ES-I3 (cell line): Measurements from ENCODE around the gene FLYWCH2.
"Not testable (repeated sequence)": the region's sequence is repeated elsewhere in the genome, so short reads cannot be mapped to it uniquely, and the experiment has no call there.

Source experiments
- H3K36me3 ChIP-seq: 2 replicates; pipeline ENCODE4 v1.6.1; 2013; ENCODE audit warnings: mild to moderate bottlenecking, low read length, control low read depth, moderate library complexity; ENCODE audit not compliant: insufficient read depth
- H3K4me1 ChIP-seq: 2 replicates; pipeline ENCODE4 v1.6.1; 2013; ENCODE audit warnings: mild to moderate bottlenecking, control low read depth, low read length; ENCODE audit not compliant: insufficient read depth
- H3K9ac ChIP-seq: 2 replicates; pipeline ENCODE4 v1.6.1; 2013; ENCODE audit warnings: low read depth, mild to moderate bottlenecking, low read length, moderate library complexity
- H3K9me3 ChIP-seq: 2 replicates; pipeline ENCODE4 v1.6.1; 2013; ENCODE audit warnings: mild to moderate bottlenecking, low read length, moderate library complexity; ENCODE audit not compliant: control insufficient read depth, insufficient read depth

Gene FLYWCH2

DNA sequence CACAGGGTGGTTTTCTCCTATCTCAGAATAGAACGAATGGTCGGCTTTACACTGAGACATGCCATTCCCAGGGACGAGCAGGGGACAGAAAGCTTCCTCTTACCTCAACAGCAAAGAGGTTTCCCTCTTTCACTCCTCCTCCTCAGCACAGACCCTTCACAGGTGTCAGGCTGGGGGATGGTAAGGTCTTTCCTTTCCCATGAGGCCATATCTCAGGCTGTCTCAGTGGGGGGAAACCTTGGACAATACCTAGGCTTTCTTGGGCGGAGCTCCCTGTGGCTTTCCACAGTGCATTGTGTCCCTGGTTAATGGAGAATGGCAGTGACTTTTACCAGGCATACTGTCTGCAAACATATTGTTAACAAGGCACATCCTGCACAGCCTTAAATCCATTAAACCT, 45.1 kb downstream of the FLYWCH2 start:
- H3K4me1 ChIP-seq, H3K9me3 ChIP-seq, H3K36me3 ChIP-seq, H3K9ac ChIP-seq: not testable (repeated sequence)

DNA sequence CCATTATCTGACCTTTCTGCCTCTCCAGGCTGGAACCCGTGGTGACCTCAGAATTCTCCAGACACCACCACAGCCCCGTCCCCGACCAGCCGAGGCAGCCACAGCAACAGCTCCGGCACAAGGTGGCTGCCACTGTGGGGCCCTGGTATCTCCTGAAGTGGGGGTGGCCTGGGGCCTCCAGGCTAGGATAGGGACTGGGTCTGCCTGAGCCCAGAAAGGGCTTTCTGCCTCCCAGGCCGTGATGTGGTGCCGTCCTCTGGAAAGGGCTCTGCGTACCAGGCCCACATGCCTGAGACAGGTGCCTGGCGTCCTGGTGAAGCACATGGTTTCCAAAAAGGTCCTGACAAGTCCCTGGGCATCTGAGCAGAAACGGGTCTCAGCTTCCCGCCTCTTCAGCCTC, 45.8 kb downstream of the FLYWCH2 start:
- no peaks in the 10 kb centered on the region for H3K9me3 ChIP-seq
- H3K4me1 ChIP-seq: peaks cover 5% of the 10 kb centered on the region; the same call in 1 of the 2 replicates
- H3K36me3 ChIP-seq: no peaks in the 10 kb centered on the region
- no peak overlapping the region for H3K9ac ChIP-seq

DNA sequence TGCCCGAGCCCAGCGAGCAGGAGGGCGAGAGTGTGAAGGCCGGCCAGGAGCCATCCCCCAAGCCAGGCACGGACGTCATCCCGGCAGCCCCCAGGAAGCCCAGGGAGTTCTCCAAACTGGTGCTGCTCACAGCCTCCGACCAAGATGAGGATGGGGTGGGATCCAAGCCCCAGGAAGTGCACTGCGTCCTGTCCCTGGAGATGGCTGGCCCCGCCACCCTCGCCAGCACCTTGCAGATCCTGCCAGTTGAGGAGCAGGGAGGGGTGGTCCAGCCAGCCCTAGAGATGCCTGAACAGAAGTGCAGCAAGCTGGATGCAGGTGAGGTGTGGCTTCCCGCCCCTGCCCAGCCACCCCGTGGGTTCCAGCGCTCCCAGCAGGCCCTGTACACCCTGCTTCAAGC, 46.7 kb downstream of the FLYWCH2 start:
- Histone ChIP-seq H3K9me3 (no peaks in the 10 kb centered on the region), H3K4me1 (peaks cover 2% of the 10 kb centered on the region; the same call in 1 of the 2 replicates), H3K36me3 (no peaks in the 10 kb centered on the region), H3K9ac (no peak overlapping the region)

DNA sequence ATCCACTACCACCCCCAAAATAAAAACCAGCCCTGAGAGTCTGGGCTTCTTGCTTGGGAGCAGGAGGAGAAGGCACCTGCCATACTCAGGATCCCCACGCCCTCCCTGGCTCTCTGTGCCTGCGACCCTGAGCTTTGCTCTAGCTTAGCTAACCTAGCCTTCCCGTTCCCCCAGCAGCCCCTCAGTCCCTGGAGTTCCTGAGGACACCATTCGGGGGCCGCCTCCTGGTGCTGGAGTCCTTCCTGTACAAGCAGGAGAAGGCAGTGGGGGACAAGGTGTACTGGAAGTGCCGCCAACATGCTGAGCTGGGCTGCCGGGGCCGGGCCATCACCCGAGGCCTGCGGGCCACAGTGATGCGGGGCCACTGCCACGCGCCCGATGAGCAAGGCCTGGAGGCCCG, 47.2 kb downstream of the FLYWCH2 start:
- Histone ChIP-seq H3K4me1 (no peaks in the 10 kb centered on the region; the same call in 1 of the 2 replicates), H3K36me3 (no peaks in the 10 kb centered on the region), H3K9ac (no peak overlapping the region), H3K9me3 (no peaks in the 10 kb centered on the region)

DNA sequence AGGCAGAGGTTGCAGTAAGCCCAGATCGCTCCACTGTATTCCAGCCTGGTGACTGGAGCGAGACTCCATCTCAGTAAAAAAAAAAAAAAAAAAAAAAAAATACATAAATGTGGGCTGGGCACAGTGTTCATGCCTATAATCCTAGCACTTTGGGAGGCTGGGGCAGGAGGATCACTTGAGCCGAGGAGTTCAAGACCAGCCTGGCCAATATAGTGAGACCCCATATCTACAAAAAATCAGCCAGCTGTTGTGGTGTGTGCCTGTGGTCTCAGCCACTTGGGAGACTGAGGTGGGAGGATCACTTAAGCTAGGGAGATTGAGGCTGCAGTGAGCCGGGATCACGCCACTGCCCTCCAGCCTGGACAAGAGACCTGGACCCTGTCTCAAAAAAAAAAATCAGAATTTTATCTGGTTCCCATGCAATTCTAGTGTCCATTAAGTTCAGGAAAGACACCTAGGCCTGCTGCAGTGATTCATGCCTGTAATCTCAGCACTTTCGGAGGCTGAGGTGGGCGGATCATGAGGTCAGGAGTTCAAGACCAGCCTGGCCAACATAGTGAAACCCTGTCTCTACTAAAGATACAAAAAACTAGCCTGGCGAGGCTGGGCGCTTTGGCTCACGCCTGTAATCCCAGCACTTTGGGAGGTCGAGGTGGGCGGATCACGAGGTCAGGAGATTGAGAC, 48.4 kb downstream of the FLYWCH2 start:
- H3K9me3 ChIP-seq, H3K9ac ChIP-seq, H3K36me3 ChIP-seq, H3K4me1 ChIP-seq: not testable (repeated sequence)

DNA sequence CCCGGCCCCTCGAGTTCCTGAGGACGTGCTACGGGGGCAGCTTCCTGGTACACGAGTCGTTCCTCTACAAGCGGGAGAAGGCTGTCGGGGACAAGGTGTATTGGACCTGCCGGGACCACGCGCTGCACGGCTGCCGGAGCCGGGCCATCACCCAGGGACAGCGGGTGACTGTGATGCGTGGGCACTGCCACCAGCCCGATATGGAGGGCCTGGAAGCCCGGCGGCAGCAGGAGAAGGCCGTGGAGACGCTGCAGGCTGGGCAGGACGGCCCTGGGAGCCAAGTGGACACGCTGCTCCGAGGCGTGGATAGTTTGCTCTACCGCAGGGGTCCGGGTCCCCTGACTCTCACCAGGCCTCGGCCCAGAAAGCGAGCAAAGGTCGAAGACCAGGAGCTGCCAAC, 50.1 kb downstream of the FLYWCH2 start:
- H3K36me3 ChIP-seq: no peaks in the 10 kb centered on the region; the same call in 1 of the 2 replicates
- no peaks in the 10 kb centered on the region for H3K9me3 ChIP-seq
- H3K4me1 ChIP-seq: no peaks in the 10 kb centered on the region; the same call in 1 of the 2 replicates
- H3K9ac ChIP-seq: no peak overlapping the region

DNA sequence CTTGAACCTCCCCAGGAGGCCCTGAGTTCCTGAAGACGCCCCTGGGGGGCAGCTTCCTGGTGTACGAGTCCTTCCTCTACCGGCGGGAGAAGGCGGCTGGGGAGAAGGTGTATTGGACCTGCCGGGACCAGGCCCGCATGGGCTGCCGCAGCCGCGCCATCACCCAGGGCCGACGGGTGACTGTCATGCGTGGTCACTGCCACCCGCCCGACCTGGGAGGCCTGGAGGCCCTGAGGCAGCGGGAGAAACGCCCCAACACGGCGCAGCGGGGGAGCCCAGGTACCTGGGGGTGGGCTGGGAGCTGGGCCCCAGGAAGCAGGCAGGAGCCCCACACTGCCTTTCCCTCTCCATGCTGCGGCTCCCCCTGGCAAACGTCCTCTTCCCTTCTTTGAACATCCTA, 50.7 kb downstream of the FLYWCH2 start:
- Histone ChIP-seq H3K4me1 (no peaks in the 10 kb centered on the region), H3K36me3 (no peaks in the 10 kb centered on the region; the same call in 1 of the 2 replicates), H3K9me3 (no peaks in the 10 kb centered on the region), H3K9ac (no peak overlapping the region)

DNA sequence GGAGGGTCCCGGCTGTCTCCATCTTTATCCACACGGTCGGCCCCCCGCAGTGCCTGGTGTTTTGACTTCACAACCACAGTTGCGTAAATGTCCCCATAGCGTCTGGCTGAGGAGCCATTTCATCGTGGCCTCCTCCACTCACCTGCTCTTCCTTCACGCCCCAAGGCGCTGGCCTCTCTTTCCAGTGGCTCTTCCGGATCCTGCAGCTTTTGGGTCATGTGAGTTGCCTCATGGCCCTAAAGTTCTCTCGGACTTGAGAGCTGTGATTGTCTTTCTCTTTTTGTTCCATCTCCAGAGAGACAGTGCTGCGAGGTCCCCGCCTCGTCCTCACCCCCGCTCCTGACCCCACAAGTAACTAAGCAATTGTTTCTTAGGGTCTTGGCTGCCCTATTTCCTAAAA, 51.4 kb downstream of the FLYWCH2 start:
- Histone ChIP-seq H3K9me3 (no peaks in the 10 kb centered on the region), H3K36me3 (no peaks in the 10 kb centered on the region; the same call in none of the 2 replicates), H3K9ac (no peak overlapping the region), H3K4me1 (no peaks in the 10 kb centered on the region)

DNA sequence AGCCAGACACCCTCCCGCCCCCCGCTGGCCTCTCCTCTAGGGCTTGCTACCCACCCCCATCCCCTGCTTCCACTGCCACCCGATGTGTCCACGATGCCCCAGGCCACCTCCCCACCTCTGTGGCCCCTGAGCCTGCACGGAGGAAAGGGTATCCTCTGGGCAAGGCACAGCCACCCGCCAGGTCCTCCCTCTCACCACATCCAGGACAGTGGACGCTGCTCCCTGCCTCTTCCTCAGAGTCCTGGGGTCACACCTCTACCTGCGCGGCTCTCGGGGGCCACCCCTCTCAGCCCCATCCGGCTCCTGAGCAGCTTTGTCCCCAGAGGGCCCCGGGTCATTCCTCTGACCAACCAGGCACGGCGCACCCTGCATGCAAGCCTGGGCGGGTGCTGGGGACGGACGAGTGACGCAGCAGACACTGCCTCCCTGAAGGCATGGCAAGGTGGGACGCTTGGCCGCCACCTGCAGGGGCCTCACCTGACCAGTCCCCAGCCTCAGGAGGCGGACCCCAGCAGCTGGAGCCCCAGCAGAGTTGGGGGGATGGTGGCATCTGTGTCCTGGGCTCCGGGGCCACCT, 53.5 kb downstream of the FLYWCH2 start:
- H3K4me1 ChIP-seq: no peaks in the 10 kb centered on the region
- peaks cover 8% of the 10 kb centered on the region for H3K36me3 ChIP-seq
- H3K9ac ChIP-seq: no peak overlapping the region
- H3K9me3 ChIP-seq: no peaks in the 10 kb centered on the region

DNA sequence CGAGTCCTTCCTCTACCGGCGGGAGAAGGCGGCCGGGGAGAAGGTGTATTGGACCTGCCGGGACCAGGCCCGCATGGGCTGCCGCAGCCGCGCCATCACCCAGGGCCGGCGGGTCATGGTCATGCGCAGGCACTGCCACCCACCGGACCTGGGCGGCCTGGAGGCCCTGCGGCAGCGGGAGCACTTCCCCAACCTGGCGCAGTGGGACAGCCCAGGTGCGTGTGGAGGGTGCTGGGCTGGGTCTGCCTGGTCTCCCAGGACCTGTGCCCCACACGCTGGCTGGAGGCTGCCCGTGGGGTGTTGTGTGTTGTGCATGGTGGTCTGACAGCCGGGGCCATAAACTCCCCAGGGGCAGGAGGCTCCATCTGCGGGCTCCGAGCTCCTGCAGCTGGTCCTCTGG, 54.2 kb downstream of the FLYWCH2 start:
- H3K4me1 ChIP-seq: no peaks in the 10 kb centered on the region
- peaks cover 8% of the 10 kb centered on the region for H3K36me3 ChIP-seq
- H3K9ac ChIP-seq: no peak overlapping the region
- no peaks in the 10 kb centered on the region for H3K9me3 ChIP-seq

DNA sequence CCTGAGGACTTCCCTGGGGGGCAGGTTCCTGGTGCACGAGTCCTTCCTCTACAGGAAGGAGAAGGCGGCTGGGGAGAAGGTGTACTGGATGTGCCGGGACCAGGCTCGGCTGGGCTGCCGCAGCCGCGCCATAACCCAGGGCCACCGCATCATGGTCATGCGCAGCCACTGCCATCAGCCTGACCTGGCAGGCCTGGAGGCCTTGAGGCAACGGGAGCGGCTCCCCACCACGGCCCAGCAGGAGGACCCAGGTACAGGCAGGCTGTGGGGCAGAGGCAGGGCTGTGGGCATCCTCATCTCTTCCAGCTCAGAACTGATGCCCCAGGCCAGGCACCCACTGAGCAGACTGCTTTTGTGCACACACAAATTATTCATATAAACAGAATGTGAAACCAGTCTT, 55.2 kb downstream of the FLYWCH2 start:
- Histone ChIP-seq H3K9me3 (no peaks in the 10 kb centered on the region), H3K9ac (no peak overlapping the region), H3K4me1 (no peaks in the 10 kb centered on the region), H3K36me3 (peaks cover 8% of the 10 kb centered on the region)

DNA sequence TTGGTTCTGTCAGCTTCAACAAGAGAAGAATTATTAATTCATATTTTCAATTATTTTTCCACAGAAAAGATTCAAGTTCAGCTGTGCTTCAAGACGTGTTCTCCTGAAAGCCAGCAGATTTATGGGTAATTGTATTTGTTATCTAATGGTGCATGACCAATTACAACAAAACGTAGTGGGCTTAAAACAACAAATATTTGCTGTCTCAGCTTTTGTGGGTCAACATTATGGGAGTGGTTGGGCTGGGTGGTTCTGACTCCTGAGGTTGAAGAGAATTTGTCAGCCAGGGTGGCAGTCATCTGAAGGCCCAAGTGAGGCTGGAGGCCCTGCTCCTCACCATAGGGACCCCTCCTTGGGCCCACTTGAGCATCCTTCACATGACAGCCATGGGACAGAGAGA, 57.0 kb downstream of the FLYWCH2 start:
- Histone ChIP-seq H3K36me3 (peaks cover 8% of the 10 kb centered on the region), H3K9me3 (no peaks in the 10 kb centered on the region), H3K9ac (no peak overlapping the region), H3K4me1 (no peaks in the 10 kb centered on the region)

DNA sequence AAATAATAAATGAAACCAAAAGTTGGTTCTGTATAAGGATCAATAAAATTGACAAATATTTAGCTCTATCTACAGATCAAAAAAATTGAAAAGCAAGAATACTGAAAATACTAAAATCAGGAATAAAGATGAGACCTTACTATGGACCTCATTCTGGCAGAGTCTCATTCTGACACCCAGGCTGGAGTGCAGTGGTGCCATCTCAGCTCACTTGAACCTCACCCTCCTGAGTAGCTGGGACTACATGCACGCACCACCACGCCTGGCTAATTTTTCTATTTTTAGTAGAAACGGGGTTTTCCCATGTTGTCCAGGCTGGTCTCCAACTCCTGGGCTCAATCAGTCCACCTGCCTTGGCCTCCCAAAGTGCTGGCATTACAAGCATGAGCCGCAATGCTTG, 59.0 kb downstream of the FLYWCH2 start:
- Histone ChIP-seq H3K9ac (no peak overlapping the region), H3K9me3 (no peaks in the 10 kb centered on the region), H3K36me3 (peaks cover 14% of the 10 kb centered on the region), H3K4me1 (no peaks in the 10 kb centered on the region)

DNA sequence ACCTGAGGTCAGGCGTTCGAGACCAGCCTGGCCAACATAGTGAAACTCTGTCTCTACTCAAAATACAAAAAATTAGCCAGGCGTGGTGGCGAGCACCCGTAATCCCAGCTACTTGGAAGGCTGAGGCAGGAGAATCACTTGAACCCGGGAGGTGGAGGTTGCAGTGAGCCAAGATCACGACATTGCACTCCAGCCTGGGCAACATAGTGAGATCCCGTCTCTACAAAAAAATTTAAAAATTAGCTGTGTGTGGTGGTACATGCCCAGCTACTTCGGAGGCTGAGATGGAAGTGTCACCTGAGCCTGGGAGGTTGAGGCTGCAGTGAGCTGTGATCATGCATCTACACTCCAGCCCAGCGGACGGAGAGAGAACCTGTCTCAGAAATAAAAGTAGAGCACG, 60.7 kb downstream of the FLYWCH2 start:
- not testable (repeated sequence) for H3K4me1 ChIP-seq, H3K9me3 ChIP-seq, H3K9ac ChIP-seq
- peaks cover 16% of the 10 kb centered on the region for H3K36me3 ChIP-seq

DNA sequence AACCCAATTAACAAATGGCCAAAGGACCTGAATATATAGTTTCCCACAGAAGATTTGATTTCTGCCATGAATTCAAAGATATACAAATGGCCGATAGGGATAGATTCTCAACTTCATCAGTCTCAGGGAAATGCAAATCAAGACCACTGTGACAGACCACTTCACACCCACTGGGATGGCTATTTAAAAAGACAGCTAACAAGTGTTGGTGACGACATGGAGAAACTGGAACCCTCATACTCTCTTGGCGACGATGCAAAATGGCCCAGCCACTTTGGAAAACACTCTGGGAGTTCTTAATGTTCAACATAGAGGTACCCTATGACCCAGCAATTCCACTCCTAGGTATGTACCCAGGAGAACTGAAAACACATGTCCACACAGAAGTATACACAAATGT, 63.6 kb downstream of the FLYWCH2 start:
- Histone ChIP-seq H3K9me3 (no peaks in the 10 kb centered on the region), H3K36me3 (peaks cover 8% of the 10 kb centered on the region; the same call in 1 of the 2 replicates), H3K9ac (no peak overlapping the region), H3K4me1 (no peaks in the 10 kb centered on the region)
